Caki2 (cell line): Measurements from ENCODE around the gene USP13. TPM values are rescaled to one million over a fixed set of nuclear protein-coding genes. Genes with fewer than 3 reads are reported as not detected.

Experiments used
- DNase-seq: peaks from one replicate; pipeline ENCODE4 v3.0.0-alpha.2; 2015; ENCODE audit warnings: low read depth
- in situ Hi-C: cut with HindIII; loops from 2 replicates; pipeline ENCODE4 v1.10.0; 2016; ENCODE audit warnings: low sequenced_read_pairs, low pct_unique_long_range_greater_than_20kb, mixed read lengths
- total RNA-seq: library from RNA; depleted of rRNA; stranded (reverse); fragments of >200 nt; shearing (Covaris generic); gene quantifications from 2 replicates; pipeline ENCODE4 v1.2.3, GENCODE V29; 2014; ENCODE audit warnings: low replicate concordance

Gene USP13
- total RNA-seq, 1 experiment from 2014 or later = 16.7 TPM

GRCh38 chr3:179719048-179719734 is 66.4 kb downstream of the USP13 start:
- in situ Hi-C loops = no loop called here
- DNase-seq = no peak

GRCh38 chr3:179720196-179720595 is 67.4 kb downstream of the USP13 start:
- in situ Hi-C loops = no loop called here
- DNase-seq = no peak

- in situ Hi-C loops = no loop called here
- DNase-seq = no peak
Measured at GRCh38 chr3:179723617-179724016, 70.8 kb downstream of the USP13 start.

GRCh38 chr3:179726075-179726699 is 73.3 kb downstream of the USP13 start:
- no peak for DNase-seq
- in situ Hi-C loops = no loop called here

GRCh38 chr3:179729086-179729485 is 76.2 kb downstream of the USP13 start:
- in situ Hi-C loops = no loop called here
- DNase-seq = no peak

GRCh38 chr3:179729981-179730380 is 77.1 kb downstream of the USP13 start:
- no peak for DNase-seq
- in situ Hi-C loops = no loop called here

GRCh38 chr3:179730506-179730905 is 77.7 kb downstream of the USP13 start:
- in situ Hi-C loops = no loop called here
- no peak for DNase-seq

- in situ Hi-C loops = no loop called here
- DNase-seq = no peak
Measured at GRCh38 chr3:179731544-179731943, 78.7 kb downstream of the USP13 start.

- DNase-seq = peak; percentile 23
- in situ Hi-C loops = no loop called here
Measured at GRCh38 chr3:179732661-179733348, 80.0 kb downstream of the USP13 start.

- in situ Hi-C loops = no loop called here
- no peak for DNase-seq
Measured at GRCh38 chr3:179733797-179734196, 81.0 kb downstream of the USP13 start.

- peak; percentile 28 for DNase-seq
- in situ Hi-C loops = no loop called here
Measured at GRCh38 chr3:179734497-179735281, 81.8 kb downstream of the USP13 start.

- DNase-seq = no peak
- in situ Hi-C loops = no loop called here
Measured at GRCh38 chr3:179735321-179735720, 82.5 kb downstream of the USP13 start.

- in situ Hi-C loops = no loop called here
- no peak for DNase-seq
Measured at GRCh38 chr3:179738998-179739397, 86.2 kb downstream of the USP13 start.

- in situ Hi-C loops = no loop called here
- no peak for DNase-seq
Measured at GRCh38 chr3:179739816-179740594, 87.2 kb downstream of the USP13 start.

GRCh38 chr3:179743913-179744312 is 91.1 kb downstream of the USP13 start:
- in situ Hi-C loops = no loop called here
- DNase-seq = no peak

- no peak for DNase-seq
- in situ Hi-C loops = no loop called here
Measured at GRCh38 chr3:179744667-179745066, 91.8 kb downstream of the USP13 start.

- in situ Hi-C loops = no loop called here
- DNase-seq = no peak
Measured at GRCh38 chr3:179745079-179745478, 92.2 kb downstream of the USP13 start.

- in situ Hi-C loops = no loop called here
- no peak for DNase-seq
Measured at GRCh38 chr3:179745716-179746115, 92.9 kb downstream of the USP13 start.
